ENCODE data around the gene PRMT3. TPM values are rescaled to one million over a fixed set of nuclear protein-coding genes. Genes with fewer than 3 reads are reported as not detected.

PRMT3 gene
- total RNA-seq, 1 experiment from 2014 or later, result 23.6 TPM

GRCh38 chr11:20429216-20429615, 41.7 kb downstream of the PRMT3 start:
- Histone ChIP-seq H2AFZ (no peak overlapping the region), H3K79me2 (ENCODE audit: low read depth) (no peaks in the 10 kb centered on the region), H3K27me3 (ENCODE audit: insufficient read depth, low read depth) (no peaks in the 10 kb centered on the region), H3F3A (ENCODE audit: insufficient read depth, low read depth) (no peaks in the 10 kb centered on the region), H3K4me3 (no peak overlapping the region), H3K9me2 (ENCODE audit: insufficient read depth) (no peaks in the 10 kb centered on the region), H3K4me2 (no peak overlapping the region), H3K4me1 (replicated peaks; ENCODE audit: insufficient read depth) (no peaks in the 10 kb centered on the region), H4K20me1 (ENCODE audit: insufficient read depth) (peaks cover 5% of the 10 kb centered on the region; the same call in 1 of the 2 replicates), H3K9me3 (ENCODE audit: insufficient read depth, low read depth) (no peaks in the 10 kb centered on the region), H3K36me3 (ENCODE audit: low read depth) (no peaks in the 10 kb centered on the region), H3K27ac (no peak overlapping the region)
- no peak for TF ChIP-seq EZH2 (IDR thresholded peaks at IDR 0.05; ENCODE audit: low read depth)
- no peak for TF ChIP-seq CTCF (conservative IDR thresholded peaks at IDR 0.05)
- no peak for DNase-seq
- ChIA-PET CTCF (no interaction called here), POLR2A (ENCODE audit: unreplicated experiment) (interaction anchor here (0.7 kb wide), 1 partner anchor 39 kb away, joined by 4 read pairs; no protein-coding TSS in a partner anchor)
- intact Hi-C loops (cut with micrococcal nuclease; ENCODE audit: unreplicated experiment), result no loop called here
- BruUV-seq (replicated peaks), result no TSS peak

- POLR2A ChIA-PET (ENCODE audit: unreplicated experiment), result no interaction called here
- BruUV-seq (replicated peaks), result no TSS peak
- intact Hi-C loops (cut with micrococcal nuclease; ENCODE audit: unreplicated experiment), result no loop called here
- Histone ChIP-seq H3K4me1 (replicated peaks; ENCODE audit: insufficient read depth) (no peaks in the 10 kb centered on the region), H3K27ac (no peak overlapping the region), H3K36me3 (ENCODE audit: low read depth) (0 out of 2 replicates have a peak, but pooled peaks cover 11% of the 10 kb centered on the region), H4K20me1 (ENCODE audit: insufficient read depth) (peaks cover 7% of the 10 kb centered on the region; the same call in 1 of the 2 replicates), H3K4me2 (no peak overlapping the region), H3K9me2 (ENCODE audit: insufficient read depth) (no peaks in the 10 kb centered on the region), H3K79me2 (ENCODE audit: low read depth) (no peaks in the 10 kb centered on the region), H2AFZ (no peak overlapping the region), H3K4me3 (no peak overlapping the region), H3K9me3 (ENCODE audit: insufficient read depth, low read depth) (no peaks in the 10 kb centered on the region), H3F3A (ENCODE audit: insufficient read depth, low read depth) (no peaks in the 10 kb centered on the region), H3K27me3 (ENCODE audit: insufficient read depth, low read depth) (no peaks in the 10 kb centered on the region)
- no peak for DNase-seq
- CTCF ChIA-PET, result interaction anchor here (0.5 kb wide), 1 partner anchor 403 kb away, joined by 3 read pairs; no protein-coding TSS in a partner anchor
- TF ChIP-seq CTCF (conservative IDR thresholded peaks at IDR 0.05) (no peak), EZH2 (IDR thresholded peaks at IDR 0.05; ENCODE audit: low read depth) (no peak)
Measured at GRCh38 chr11:20438637-20439036, 51.1 kb downstream of the PRMT3 start.

- Histone ChIP-seq H3K27ac (no peak overlapping the region), H3K36me3 (ENCODE audit: low read depth) (no peaks in the 10 kb centered on the region), H4K20me1 (ENCODE audit: insufficient read depth) (peaks cover 9% of the 10 kb centered on the region), H3K4me1 (replicated peaks; ENCODE audit: insufficient read depth) (no peaks in the 10 kb centered on the region), H3K27me3 (ENCODE audit: insufficient read depth, low read depth) (no peaks in the 10 kb centered on the region), H3K4me3 (no peak overlapping the region), H3K79me2 (ENCODE audit: low read depth) (no peaks in the 10 kb centered on the region), H3K4me2 (no peak overlapping the region), H3F3A (ENCODE audit: insufficient read depth, low read depth) (no peaks in the 10 kb centered on the region), H2AFZ (no peak overlapping the region), H3K9me2 (ENCODE audit: insufficient read depth) (no peaks in the 10 kb centered on the region), H3K9me3 (ENCODE audit: insufficient read depth, low read depth) (no peaks in the 10 kb centered on the region)
- POLR2A ChIA-PET (ENCODE audit: unreplicated experiment), result interaction anchor here (0.7 kb wide), 1 partner anchor 101 kb away, joined by 3 read pairs; no protein-coding TSS in a partner anchor
- no TSS peak for BruUV-seq (replicated peaks)
- intact Hi-C loops (cut with micrococcal nuclease; ENCODE audit: unreplicated experiment), result no loop called here
- CTCF ChIA-PET, result interaction anchor here (0.8 kb wide), 1 partner anchor 316 kb away, joined by 3 read pairs; no protein-coding TSS in a partner anchor
- TF ChIP-seq EZH2 (IDR thresholded peaks at IDR 0.05; ENCODE audit: low read depth) (no peak), CTCF (conservative IDR thresholded peaks at IDR 0.05) (peak; percentile 42; the same call in 1 of the 2 replicates)
- no peak for DNase-seq
Measured at GRCh38 chr11:20443596-20443995, 56.1 kb downstream of the PRMT3 start.

Measured in PC-9 (cell line).